A549 treated with Mapracorat at 1 μM for 4 hours (cell line): ENCODE results near the gene LLGL2. TPM values are rescaled to one million over a fixed set of nuclear protein-coding genes. Genes with fewer than 3 reads are reported as not detected.

ENCODE experiments used
- total RNA-seq: library from RNA; stranded (reverse); fragments of 200-300 nt; extraction: Qiagen RNA extraction; gene quantifications from 5 replicates; pipeline ENCODE4 v1.2.3, GENCODE V29; 2022

LLGL2 gene
- total RNA-seq: 19.9 to 33.2 TPM (median 31.7 TPM) in 5 replicates

GRCh38 chr17:75524970-75525805 lies at the start of gene LLGL2:
Gene LLGL2, plus strand, starts transcription at chr17:75525697. Its CDS starts 17,730 bp downstream, at chr17:75543427.

GRCh38 chr17:75515496-75516254 lies 9.8 kb upstream of the LLGL2 start, which contains the start of gene CASKIN2:
Gene CASKIN2, minus strand, starts transcription at chr17:75515537. Its CDS starts 1,733 bp downstream, at chr17:75513804.

GRCh38 chr17:75516255-75516618 lies 9.3 kb upstream of the LLGL2 start, which contains the start of gene TSEN54:
Gene TSEN54, plus strand, starts transcription at chr17:75516528. Its CDS starts 33 bp downstream, at chr17:75516561.

GRCh38 chr17:75587675-75588595 lies 62.4 kb downstream of the LLGL2 start, which contains the start of gene MYO15B:
Gene MYO15B, plus strand, starts transcription at chr17:75587800. Its CDS starts 258 bp downstream, at chr17:75588058.

Other genes starting within 250 kb of the LLGL2 start
- gene SLC25A19, start 236.3 kb upstream of the LLGL2 start, total RNA-seq: 14.2 to 20.8 TPM (median 19.1 TPM) in 5 replicates
- 83.4 to 98.5 TPM (median 95.9 TPM) in 5 replicates for gene GRB2, start 120.0 kb upstream of the LLGL2 start, total RNA-seq
- gene TMEM94, start 69.1 kb upstream of the LLGL2 start, total RNA-seq: 41.3 to 47.9 TPM (median 45.7 TPM) in 5 replicates
- gene CASKIN2, start 10.2 kb upstream of the LLGL2 start, total RNA-seq: 7.3 to 12.7 TPM (median 11.6 TPM) in 5 replicates
- gene TSEN54, start 9.2 kb upstream of the LLGL2 start, total RNA-seq: 25.3 to 44.1 TPM (median 39.3 TPM) in 5 replicates
- gene MYO15B, start 62.1 kb downstream of the LLGL2 start, total RNA-seq: 33.3 to 67.7 TPM (median 52.9 TPM) in 5 replicates
- gene SMIM5, start 107.7 kb downstream of the LLGL2 start, total RNA-seq: 0.61 to 1.3 TPM (median 0.83 TPM) in 5 replicates
- 18.8 to 28.9 TPM (median 27.4 TPM) in 5 replicates for gene RECQL5, start 141.5 kb downstream of the LLGL2 start, total RNA-seq
- 113 to 142 TPM (median 123 TPM) in 5 replicates for gene SAP30BP, start 141.6 kb downstream of the LLGL2 start, total RNA-seq
- gene ITGB4, start 195.8 kb downstream of the LLGL2 start, total RNA-seq: 92.0 to 109 TPM (median 95.3 TPM) in 5 replicates
- 51.5 to 83.8 TPM (median 80.0 TPM) in 5 replicates for gene GALK1, start 239.5 kb downstream of the LLGL2 start, total RNA-seq